ENCODE data around the gene FGD3.

DNA sequence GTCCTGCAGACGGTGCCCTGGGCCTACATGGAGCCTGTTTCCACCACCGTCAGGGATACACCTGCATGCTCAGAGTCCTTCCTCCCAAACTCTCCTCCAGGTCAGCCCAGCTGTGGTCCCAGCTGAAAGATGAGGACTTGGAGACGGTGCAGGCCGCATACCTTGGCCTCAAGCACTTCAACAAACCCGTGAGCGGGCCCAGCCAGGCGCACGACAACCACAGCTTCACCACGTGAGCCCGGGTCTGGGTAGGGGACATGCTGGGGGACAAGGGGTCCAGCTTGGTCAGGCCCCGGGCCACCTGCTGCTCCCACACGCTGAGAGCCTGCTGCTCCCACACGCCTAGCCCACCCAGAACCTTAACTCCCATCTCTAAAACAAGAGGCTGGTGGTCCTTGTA, 132.0 kb downstream of the FGD3 start:
- TF ChIP-seq POLR2A (IDR thresholded peaks at IDR 0.05; ENCODE audit: low read depth), result no peak
- TF ChIP-seq CTCF (IDR thresholded peaks at IDR 0.05), result no peak
- TF ChIP-seq POLR2AphosphoS5 (IDR thresholded peaks at IDR 0.05), result no peak

Measured in esophagus muscularis mucosa (tissue), 3 donors.